ENCODE data around the gene TNFRSF14. TPM values are rescaled to one million over a fixed set of nuclear protein-coding genes. Genes with fewer than 3 reads are reported as not detected.

TNFRSF14 gene
- total and polyA plus RNA-seq, 9 of the 15 experiments (the other 6 are each of a cell fraction or from before 2014, with no cell fraction given), result 0.11 to 2.3 (median 0.68) TPM; not detected in 2

- TF ChIP-seq MGA (IDR thresholded peaks at IDR 0.05), result peak; percentile 86
- no peak for TF ChIP-seq ZMIZ1 (IDR thresholded peaks at IDR 0.05; ENCODE audit: low read depth in 2 of 2, low read length in 2 of 2)
- TF ChIP-seq PURB (CRISPR knock-in tag; IDR thresholded peaks at IDR 0.05; ENCODE audit: low read depth), result no peak
- TF ChIP-seq USF1 (CRISPR knock-in tag; IDR thresholded peaks at IDR 0.05), result peak; percentile 68
- TF ChIP-seq ZNF445 (CRISPR knock-in tag; IDR thresholded peaks at IDR 0.05; ENCODE audit: low read depth), result no peak
- TF ChIP-seq SOX6 (IDR thresholded peaks at IDR 0.05), result no peak
- TF ChIP-seq BDP1 (IDR thresholded peaks at IDR 0.05; ENCODE audit: insufficient read depth, insufficient read length), result no peak
- no peak for TF ChIP-seq MLLT1 (IDR thresholded peaks at IDR 0.05)
- TF ChIP-seq PHF8 (IDR thresholded peaks at IDR 0.05; ENCODE audit: borderline replicate concordance, low read length), result peak; percentile 10; the same call in 1 of the 2 replicates
These were observed 11.9 kb upstream of the TNFRSF14 start (continued) for GRCh38 chr1:2544093-2544874.
